Loucy (cell line): ENCODE results near the gene ZNF436.

Source experiments
- H2AFZ ChIP-seq: fragments of 200-600 bp; sonication (generic); 2 replicates; pipeline ENCODE4 v1.6.0; 2016; ENCODE audit warnings: antibody characterized with exemption, mild to moderate bottlenecking, low read length, moderate library complexity
- H3F3A ChIP-seq: fragments of 200-600 bp; 2 replicates; pipeline ENCODE4 v1.6.0; 2016; ENCODE audit warnings: antibody characterized with exemption, low read depth, mild to moderate bottlenecking
- H3K27me3 ChIP-seq: fragments of 200-600 bp; sonication (generic); 2 replicates; pipeline ENCODE4 v1.6.1; 2014; ENCODE audit warnings: low read length, mild to moderate bottlenecking; ENCODE audit not compliant: insufficient read depth, poor library complexity, severe bottlenecking
- H3K36me3 ChIP-seq: fragments of 200-600 bp; sonication (generic); 2 replicates; pipeline ENCODE4 v1.6.1; 2016; ENCODE audit warnings: low read length; ENCODE audit not compliant: insufficient read depth
- H3K4me1 ChIP-seq: fragments of 200-600 bp; sonication (generic); 2 replicates; pipeline ENCODE4 v1.5.1; 2014; ENCODE audit warnings: low read length, mild to moderate bottlenecking; ENCODE audit not compliant: insufficient read depth, poor library complexity, severe bottlenecking
- H3K4me2 ChIP-seq: fragments of 200-600 bp; sonication (generic); 2 replicates; pipeline ENCODE4 v1.6.0; 2014; ENCODE audit warnings: antibody characterized with exemption, low read length, low read depth, mild to moderate bottlenecking; ENCODE audit not compliant: poor library complexity, severe bottlenecking
- H3K4me3 ChIP-seq: fragments of 200-600 bp; sonication (generic); 2 replicates; pipeline ENCODE4 v1.5.1; 2014; ENCODE audit warnings: low read length, mild to moderate bottlenecking, mixed read lengths; ENCODE audit not compliant: poor library complexity, severe bottlenecking
- H3K79me2 ChIP-seq: fragments of 200-600 bp; sonication (generic); 2 replicates; pipeline ENCODE4 v1.6.1; 2014; ENCODE audit warnings: low read length; ENCODE audit not compliant: insufficient read depth
- H3K9ac ChIP-seq: fragments of 200-600 bp; sonication (generic); 2 replicates; pipeline ENCODE4 v1.6.0; 2014; ENCODE audit warnings: mild to moderate bottlenecking, low read depth, low read length, moderate library complexity; ENCODE audit not compliant: poor library complexity, severe bottlenecking
- H3K9me2 ChIP-seq: fragments of 200-600 bp; sonication (generic); replicated peaks from 2 replicates; pipeline ENCODE4 v1.6.1; 2016; ENCODE audit warnings: low read depth, low read length, mixed read lengths
- H3K9me3 ChIP-seq: fragments of 200-600 bp; sonication (generic); 2 replicates; pipeline ENCODE4 v1.6.1; 2014; ENCODE audit warnings: mild to moderate bottlenecking, antibody characterized with exemption, low read length, low read depth; ENCODE audit not compliant: insufficient read depth
- H4K20me1 ChIP-seq: fragments of 200-600 bp; sonication (generic); 2 replicates; pipeline ENCODE4 v1.6.0; 2014; ENCODE audit warnings: antibody characterized with exemption, low read length, mild to moderate bottlenecking; ENCODE audit not compliant: insufficient read depth, poor library complexity, severe bottlenecking
- CTCF ChIP-seq: fragments of 200-600 bp; sonication (generic); conservative IDR thresholded peaks from 2 replicates; pipeline ENCODE4 v1.5.1; 2014; ENCODE audit warnings: mild to moderate bottlenecking, antibody characterized with exemption, low read length
- EZH2phosphoT487 ChIP-seq: fragments of 200-600 bp; IDR thresholded peaks from 2 replicates; pipeline ENCODE4 v1.6.1; 2018; ENCODE audit warnings: antibody characterized with exemption, mild to moderate bottlenecking, moderate library complexity, borderline replicate concordance

Gene ZNF436

GRCh38 chr1:23416964-23417363, 47.3 kb upstream of the ZNF436 start:
- no peaks in the 10 kb centered on the region for H4K20me1 ChIP-seq
- H3K36me3 ChIP-seq: no peaks in the 10 kb centered on the region
- no peaks in the 10 kb centered on the region for H3K9me3 ChIP-seq
- no peak for TF ChIP-seq CTCF
- TF ChIP-seq EZH2phosphoT487: no peak
- no peaks in the 10 kb centered on the region for H3F3A ChIP-seq
- H3K79me2 ChIP-seq: no peaks in the 10 kb centered on the region
- H3K9me2 ChIP-seq: no peaks in the 10 kb centered on the region
- no peak overlapping the region for H3K9ac ChIP-seq
- H3K4me1 ChIP-seq: peaks cover 21% of the 10 kb centered on the region
- H2AFZ ChIP-seq: no peak overlapping the region
- no peak overlapping the region for H3K4me3 ChIP-seq
- no peaks in the 10 kb centered on the region for H3K27me3 ChIP-seq
- H3K4me2 ChIP-seq: no peak overlapping the region

GRCh38 chr1:23408797-23409290, 39.2 kb upstream of the ZNF436 start:
- Histone ChIP-seq H3K4me3 (no peak overlapping the region), H3K4me1 (peaks cover under 1% of the 10 kb centered on the region), H3K27me3 (no peaks in the 10 kb centered on the region), H3K9me2 (no peaks in the 10 kb centered on the region), H2AFZ (no peak overlapping the region), H3K9me3 (no peaks in the 10 kb centered on the region), H3K9ac (no peak overlapping the region), H4K20me1 (no peaks in the 10 kb centered on the region), H3K36me3 (no peaks in the 10 kb centered on the region), H3K4me2 (no peak overlapping the region), H3K79me2 (no peaks in the 10 kb centered on the region), H3F3A (no peaks in the 10 kb centered on the region)
- TF ChIP-seq CTCF (no peak), EZH2phosphoT487 (no peak)

- Histone ChIP-seq H3K79me2 (no peaks in the 10 kb centered on the region), H3K9me2 (no peaks in the 10 kb centered on the region), H3K4me2 (no peak overlapping the region), H3K4me3 (no peak overlapping the region), H2AFZ (no peak overlapping the region), H3K27me3 (no peaks in the 10 kb centered on the region), H3K4me1 (peaks cover 13% of the 10 kb centered on the region), H3F3A (no peaks in the 10 kb centered on the region), H3K9ac (no peak overlapping the region), H3K36me3 (no peaks in the 10 kb centered on the region), H3K9me3 (no peaks in the 10 kb centered on the region), H4K20me1 (no peaks in the 10 kb centered on the region)
- TF ChIP-seq EZH2phosphoT487 (no peak), CTCF (no peak)
These were observed 37.5 kb upstream of the ZNF436 start for GRCh38 chr1:23407016-23407630.
